GM12878 (cell line): ENCODE measurements around the gene RAD51B. TPM values are rescaled to one million over a fixed set of nuclear protein-coding genes. Genes with fewer than 3 reads are reported as not detected.

Experiments
- ATAC-seq: fragments of 200-7000 bp; cut with Tn5 transposase; 3 replicates; pipeline ENCODE4 v1.9.1; 2020; ENCODE audit warnings: mild to moderate bottlenecking, moderate library complexity
- BruUV-seq: library from RNA; stranded (reverse); fragments of 400-500 nt; replicated peaks from 2 replicates; lab custom pipeline; 2021; lab: Mats Ljungman, UMichigan
- CTCF ChIA-PET: fragments of 300-600 bp; sonication (Branson Sonifier 250); formaldehyde crosslinking; extraction: SDS; loops from one replicate; lab custom pipeline; 2021; ENCODE audit warnings: inconsistent platforms; lab: Yijun Ruan, JAX
- POLR2A ChIA-PET: fragments of 350-600 bp; formaldehyde crosslinking; extraction: SDS; loops from one replicate; lab custom pipeline; 2021; ENCODE audit warnings: inconsistent platforms; lab: Charles Lee
- RAD21 ChIA-PET: fragments of 300-600 bp; sonication (Branson Sonifier 250); formaldehyde crosslinking; loops from one replicate; lab custom pipeline; 2023; ENCODE audit warnings: antibody characterized with exemption; ENCODE audit not compliant: unreplicated experiment; lab: Charles Lee
- SMC1A ChIA-PET: fragments of 300-600 bp; sonication (Branson Sonifier 250); formaldehyde crosslinking; loops from one replicate; lab custom pipeline; 2023; ENCODE audit not compliant: unreplicated experiment, uncharacterized antibody; lab: Charles Lee
- DNase-seq: peaks from one replicate; pipeline ENCODE4 v3.0.0-alpha.2; 2011; ENCODE audit warnings: low read depth, low spot score
- FAIRE-seq: peaks from 3 replicates; lab custom pipeline; 2011; peaks lifted over from hg19 to GRCh38; lab: Jason Lieb, UNC
- H2AFZ ChIP-seq: 2 replicates; pipeline ENCODE4 v1.6.0; 2011; ENCODE audit warnings: low read depth, low read length, control low read depth; ENCODE audit not compliant: control insufficient read depth
- H3K27ac ChIP-seq: 2 replicates; pipeline ENCODE4 v1.5.1; 2011; ENCODE audit warnings: control low read depth; ENCODE audit not compliant: control insufficient read depth, insufficient read depth
- H3K27me3 ChIP-seq, 2 experiments: replicated peaks in 1 of 2; 2 replicates each; pipeline versions ENCODE4 v1.6.0 to v1.6.1; 2011; ENCODE audit warnings: low read length in 1 of 2; ENCODE audit not compliant: control insufficient read depth in 2 of 2, insufficient read depth in 2 of 2
- H3K36me3 ChIP-seq, 2 experiments: 2 replicates each; pipeline ENCODE4 v1.5.1; 2011; ENCODE audit warnings: low read length in 1 of 2; ENCODE audit not compliant: control insufficient read depth in 2 of 2, insufficient read depth in 2 of 2
- H3K4me1 ChIP-seq: 2 replicates; pipeline ENCODE4 v1.6.1; 2011; ENCODE audit warnings: mild to moderate bottlenecking, low read length, moderate library complexity, mixed read lengths; ENCODE audit not compliant: control insufficient read depth, insufficient read depth
- H3K4me2 ChIP-seq: 2 replicates; pipeline ENCODE4 v1.6.0; 2011; ENCODE audit warnings: control low read depth; ENCODE audit not compliant: control insufficient read depth, insufficient read depth
- H3K4me3 ChIP-seq: fragments of 200-600 bp; sonication (generic); 2 replicates; pipeline ENCODE4 v1.5.1; 2016
- H3K79me2 ChIP-seq: 2 replicates; pipeline ENCODE4 v1.6.0; 2011; ENCODE audit warnings: low read length; ENCODE audit not compliant: control insufficient read depth, insufficient read depth
- H3K9ac ChIP-seq: 2 replicates; pipeline ENCODE4 v1.8.0; 2011; ENCODE audit warnings: low read length, control low read depth, mixed read lengths; ENCODE audit not compliant: control insufficient read depth, insufficient read depth
- H3K9me3 ChIP-seq: replicated peaks from 3 replicates; pipeline ENCODE4 v1.5.1; 2011; ENCODE audit warnings: mild to moderate bottlenecking, low read length; ENCODE audit not compliant: control insufficient read depth, insufficient read depth
- H4K20me1 ChIP-seq: 2 replicates; pipeline ENCODE4 v1.6.0; 2011; ENCODE audit not compliant: control insufficient read depth, insufficient read depth
- BACH1 ChIP-seq: fragments of 450-650 bp; IDR thresholded peaks from 2 replicates; pipeline ENCODE4 v1.6.1; 2017; ENCODE audit warnings: mild to moderate bottlenecking, borderline replicate concordance
- EP300 ChIP-seq, 2 experiments: fragments of 150-350 bp in 1 of 2; IDR thresholded peaks; 2 replicates each; pipeline ENCODE4 v1.6.1; 2011 to 2012; ENCODE audit warnings: low read depth in 2 of 2, low read length in 2 of 2, borderline replicate concordance in 1 of 2, improper control_type of control experiment in 1 of 2, inconsistent platforms in 1 of 2; ENCODE audit not compliant: control insufficient read depth in 1 of 2
- HDAC6 ChIP-seq: fragments of 200-600 bp; sonication (generic); IDR thresholded peaks from one replicate; pipeline ENCODE4 v1.8.0; 2017; ENCODE audit warnings: antibody characterized with exemption; ENCODE audit not compliant: unreplicated experiment
- JUND ChIP-seq: IDR thresholded peaks from 2 replicates; pipeline ENCODE4 v1.6.1; 2012; ENCODE audit warnings: low read depth, mild to moderate bottlenecking, low read length, improper control_type of control experiment, moderate library complexity
- LARP7 ChIP-seq: fragments of 450-650 bp; IDR thresholded peaks from 2 replicates; pipeline ENCODE4 v1.6.1; 2017; ENCODE audit warnings: mild to moderate bottlenecking
- NR2C1 ChIP-seq: fragments of 450-650 bp; IDR thresholded peaks from 2 replicates; pipeline ENCODE4 v1.6.1; 2017; ENCODE audit warnings: antibody characterized with exemption, mild to moderate bottlenecking, moderate library complexity
- USF2 ChIP-seq: IDR thresholded peaks from 2 replicates; pipeline ENCODE4 v1.6.1; 2011; ENCODE audit warnings: low read depth, low read length, improper control_type of control experiment, borderline replicate concordance
- ZBED1 ChIP-seq: IDR thresholded peaks from 2 replicates; pipeline ENCODE4 v1.6.1; 2016; ENCODE audit warnings: borderline replicate concordance
- ZNF217 ChIP-seq: fragments of 450-650 bp; IDR thresholded peaks from 2 replicates; pipeline ENCODE4 v1.6.1; 2017; ENCODE audit warnings: antibody characterized with exemption, mild to moderate bottlenecking
- ZNF274 ChIP-seq: IDR thresholded peaks from one replicate; pipeline ENCODE4 v1.8.0; 2011; ENCODE audit not compliant: insufficient read length, insufficient read depth
- ZNF384 ChIP-seq: IDR thresholded peaks from 2 replicates; pipeline ENCODE4 v1.6.1; 2012; ENCODE audit warnings: low read depth, mild to moderate bottlenecking, low read length, improper control_type of control experiment, borderline replicate concordance
- WGBS: methylation state at CpG from one replicate; pipeline ENCODE4 v1.1.6; 2016; ENCODE audit warnings: low lambda C conversion rate; ENCODE audit not compliant: insufficient replicate concordance, insufficient coverage; ENCODE audit errors: missing lambda C conversion rate; 5-methylcytosine and 5-hydroxymethylcytosine counted together
- in situ Hi-C: fragments of 300-500 bp; cut with MboI; formaldehyde crosslinking; loops from 9 replicates; pipeline ENCODE4 v1.14.3; 2018; ENCODE audit warnings: mixed read lengths
- intact Hi-C: fragments of 100-400 bp; cut with micrococcal nuclease; formaldehyde crosslinking; loops from one replicate; pipeline ENCODE4 v1.14.2; 2022; ENCODE audit not compliant: unreplicated experiment
- polyA plus RNA-seq, 11 experiments: library from polyadenylated mRNA; depleted of rRNA in 4 of 11; unstranded in 6 of 11; stranded (reverse) in 5 of 11; fragments of >200 nt; fragmentation: Nextera tagmentation in 4 of 11; fragmentation: Illumina TruSeq in 1 of 11; extraction: Ambion mirVana in 4 of 11; extraction: Trizol in 1 of 11; gene quantifications; 1 replicate in 1 of 11; 2 replicates in 10 of 11; pipeline versions ENCODE4 v1.2.1 to v1.2.3, GENCODE V29; 2011 to 2016; ENCODE audit warnings: inconsistent platforms in 2 of 11, missing spikeins in 2 of 11, low read depth in 1 of 11
- total RNA-seq, 4 experiments: library from RNA; depleted of rRNA in 3 of 4; stranded (reverse); fragments of >200 nt in 3 of 4; fragmentation: Illumina TruSeq in 1 of 4; extraction: Trizol in 1 of 4; gene quantifications; 2 replicates each; pipeline versions ENCODE4 v1.2.1 to v1.2.3, GENCODE V29; 2013 to 2021

Gene RAD51B
- total and polyA plus RNA-seq, 10 of the 15 experiments (the other 5 are each of a cell fraction or from before 2014, with no cell fraction given): 9.8 to 26.8 (median 21.3) TPM

- TF ChIP-seq EP300 (IDR thresholded peaks at IDR 0.05; ENCODE audit: borderline replicate concordance in 1 of 2, control insufficient read depth in 1 of 2, low read depth in 2 of 2, low read length in 2 of 2) (peak in 1 of 2 experiments; percentile 85; a peak in 3 of 4 replicates), HDAC6 (no peak), ZNF384 (0 out of 2 replicates have a peak, but pooled peaks have one; percentile 15), ZNF217 (no peak), ZBED1 (peak; percentile 87; the same call in 1 of the 2 replicates), NR2C1 (no peak), LARP7 (no peak), JUND (peak; percentile 79; the same call in 1 of the 2 replicates), USF2 (peak; percentile 32; the same call in 1 of the 2 replicates), ZNF274 (no peak)
- TF ChIP-seq, all 136 proteins: peak for 70
These were observed 866.0 kb downstream of the RAD51B start (continued) for GRCh38 chr14:68685419-68686204.

DNA sequence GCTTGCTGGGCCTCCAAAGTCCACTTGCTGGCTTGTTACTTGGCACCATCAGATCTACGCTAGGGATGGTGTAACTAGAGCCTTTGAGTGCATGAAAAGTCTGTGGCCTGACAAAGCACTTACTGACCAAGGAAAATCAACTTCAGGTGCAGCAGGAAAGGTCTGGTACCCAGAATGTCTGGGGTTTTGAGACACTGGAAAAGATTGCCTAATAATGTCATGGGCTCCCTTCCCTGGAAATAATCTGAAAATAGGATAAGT is 866.6 kb downstream of the RAD51B start:
- ChIA-PET RAD21 (interaction anchor here (0.6 to 2.4 kb wide), 22 partner anchors 9 to 435 kb away, joined by 3 to 19 read pairs (median 4); partner anchors contain the start of gene ZFP36L1), POLR2A (interaction anchor here (0.6 to 1.7 kb wide), 6 partner anchors 22 to 868 kb away, joined by 3 to 6 read pairs (median 4); no protein-coding TSS in a partner anchor)
- in situ Hi-C loops (loop anchor here (10.0 kb wide), 1 partner anchor 431 kb away; no protein-coding TSS in a partner anchor), intact Hi-C loops (loop anchor here (10.0 kb wide), 2 partner anchors 171 to 401 kb away; no protein-coding TSS in a partner anchor)
- DNase-seq: no peak
- Histone ChIP-seq H3K4me2 (no peak overlapping the region), H3K79me2 (no peaks in the 10 kb centered on the region)
- TF ChIP-seq BACH1: no peak
- TF ChIP-seq, all 136 proteins: peak for 0
- no peaks in the 10 kb centered on the region for H3K9me3 ChIP-seq
- H2AFZ ChIP-seq: no peak overlapping the region
- CTCF ChIA-PET: interaction anchor here (0.9 to 2.3 kb wide), 5 partner anchors 8 to 742 kb away, joined by 3 to 5 read pairs (median 3); no protein-coding TSS in a partner anchor
- peaks cover 48% of the 10 kb centered on the region for H3K4me1 ChIP-seq
- 100% methylated on average over 1 of the region's 1 CpG for WGBS
- H3K27ac ChIP-seq: peak overlapping the region; percentile 67
- FAIRE-seq: no peak
- no peaks in the 10 kb centered on the region for H3K36me3 ChIP-seq
- no peaks in the 10 kb centered on the region for H3K27me3 ChIP-seq
- H4K20me1 ChIP-seq: no peaks in the 10 kb centered on the region
- H3K4me3 ChIP-seq: no peak overlapping the region
- no peak for ATAC-seq
- no peak overlapping the region for H3K9ac ChIP-seq
- SMC1A ChIA-PET: interaction anchor here (0.7 to 5.1 kb wide), 20 partner anchors 8 to 436 kb away, joined by 3 to 34 read pairs (median 5); no protein-coding TSS in a partner anchor
- no TSS peak for BruUV-seq
